Activated CD4-positive, CD25-positive, alpha-beta regulatory T cell (primary cell): ENCODE measurements around the gene FEM1B.

Source experiments
- DNase-seq, 4 experiments: peaks; one replicate each; lab custom pipeline; 2025; lab: John Stamatoyannopoulos, UW

Gene FEM1B

DNA sequence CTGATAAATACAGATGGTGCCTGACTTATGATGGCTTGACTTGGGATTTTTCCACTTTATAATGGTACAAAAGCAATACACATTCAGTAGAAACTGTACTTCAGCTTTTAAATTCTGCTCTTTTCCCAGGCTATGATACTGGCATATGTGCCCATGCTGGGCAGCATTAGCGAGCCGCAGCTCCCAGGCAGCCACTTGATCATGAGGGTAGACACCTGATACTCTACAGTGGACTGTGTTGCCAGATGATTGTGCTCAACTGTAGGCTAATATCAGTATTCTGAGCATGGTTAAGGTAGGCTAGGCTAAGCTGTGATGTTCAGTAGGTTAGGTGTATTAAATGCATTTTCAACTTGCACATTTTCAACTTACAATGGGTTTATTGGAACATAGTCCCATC lies 17.7 kb upstream of the FEM1B start:
- no peak for DNase-seq

GRCh38 chr15:68261241-68261640 lies 16.3 kb upstream of the FEM1B start:
- no peak for DNase-seq

DNA sequence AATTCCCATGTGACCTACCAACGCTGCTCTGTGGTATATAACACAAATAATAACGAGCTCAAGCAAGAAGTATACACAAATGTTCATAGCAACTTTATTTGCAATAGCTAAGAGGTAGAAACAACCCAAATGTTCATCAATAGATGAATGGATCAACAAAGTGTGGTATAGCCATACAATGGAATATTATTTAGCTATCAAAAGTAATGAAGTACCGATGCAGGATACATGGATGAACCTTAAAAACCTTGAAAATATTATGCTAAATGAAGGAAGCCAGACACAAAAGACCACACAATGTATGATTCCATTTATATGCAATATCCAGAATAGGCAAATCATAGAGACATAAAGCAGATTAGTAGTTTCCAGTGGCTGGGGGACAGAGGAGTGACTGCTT lies 15.6 kb upstream of the FEM1B start:
- no peak for DNase-seq

GRCh38 chr15:68262514-68263356 lies 14.8 kb upstream of the FEM1B start:
- no peak for DNase-seq

- DNase-seq, result no peak
Observed at GRCh38 chr15:68264282-68264681, 13.3 kb upstream of the FEM1B start.

- no peak for DNase-seq
Observed at GRCh38 chr15:68265081-68265480, 12.5 kb upstream of the FEM1B start.

- no peak for DNase-seq
Observed at GRCh38 chr15:68265674-68266073, 11.9 kb upstream of the FEM1B start.

DNA sequence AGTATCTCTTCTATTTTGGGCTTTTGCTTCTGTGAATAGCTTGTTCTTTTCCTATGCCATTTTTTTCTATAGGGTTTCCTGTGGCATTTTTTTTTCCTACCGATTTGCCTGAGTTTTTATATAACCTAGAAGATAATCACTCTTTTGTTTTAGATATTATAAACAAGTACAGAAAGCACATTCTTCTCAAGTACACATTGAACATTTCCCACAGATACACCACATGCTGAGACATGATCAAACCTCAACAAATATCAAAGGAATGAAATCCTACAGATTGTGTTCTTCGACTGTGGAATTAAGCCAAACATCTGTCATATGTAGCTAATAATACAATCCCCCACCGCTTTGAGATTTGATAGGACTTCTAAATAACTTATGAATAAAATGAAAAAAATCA lies 9.1 kb upstream of the FEM1B start:
- no peak for DNase-seq

DNA sequence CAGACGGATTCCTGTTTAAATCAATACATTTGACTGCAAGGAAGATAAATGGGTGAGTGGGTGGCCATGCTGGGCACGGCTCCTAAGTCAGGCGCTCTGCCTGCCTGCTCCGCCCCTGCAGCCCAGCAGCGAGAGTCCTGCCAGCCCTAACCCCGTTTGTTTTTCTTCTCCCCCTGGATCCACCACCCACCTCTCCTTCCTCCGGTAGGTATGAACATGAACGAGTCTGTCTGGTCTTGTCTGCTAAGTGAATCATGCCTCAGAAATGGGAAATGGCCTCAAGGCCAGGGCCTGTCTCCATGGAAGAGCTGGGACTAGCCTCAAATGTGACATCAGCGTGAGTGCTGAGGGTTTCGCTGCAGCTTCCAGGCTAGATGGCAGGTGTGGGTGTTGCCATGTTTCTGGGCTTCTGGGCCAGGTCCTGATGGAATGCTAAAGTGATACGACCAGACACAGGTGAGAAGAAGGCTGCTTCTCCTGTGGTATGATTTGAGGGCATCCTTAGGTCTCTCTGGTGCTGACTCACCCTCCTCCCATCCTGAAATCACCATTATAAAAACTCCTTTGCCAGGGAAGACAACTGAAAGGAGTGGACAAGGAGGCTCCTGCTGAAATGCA lies 5.6 kb upstream of the FEM1B start:
- no peak for DNase-seq

DNA sequence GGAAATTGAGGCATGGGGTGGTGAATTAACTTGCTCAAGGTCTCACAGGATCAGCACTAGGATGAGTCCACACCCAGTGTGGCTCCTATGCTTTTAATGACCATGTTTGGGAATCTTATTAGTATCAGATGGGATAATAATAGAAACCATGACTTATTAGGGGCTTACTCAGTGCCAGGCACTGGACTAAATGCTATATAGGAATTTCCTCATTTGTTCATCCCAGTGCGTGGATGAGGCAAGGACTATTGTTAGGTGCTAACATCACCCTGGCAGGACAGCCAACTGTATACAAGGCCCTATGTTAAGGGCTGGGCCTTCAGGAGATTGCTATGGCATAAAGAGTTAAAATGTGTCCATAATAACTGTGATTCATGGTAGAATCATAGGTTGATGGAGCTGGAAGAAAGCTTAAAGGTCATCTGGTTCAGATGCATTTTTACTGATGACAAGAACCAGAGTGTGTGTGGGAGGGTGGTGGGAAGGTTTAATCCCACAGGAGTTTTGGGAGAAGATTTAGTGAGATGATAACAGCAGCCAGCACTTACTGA lies 4.7 kb upstream of the FEM1B start:
- no peak for DNase-seq

GRCh38 chr15:68274201-68274848 lies 3.2 kb upstream of the FEM1B start:
- no peak for DNase-seq

DNA sequence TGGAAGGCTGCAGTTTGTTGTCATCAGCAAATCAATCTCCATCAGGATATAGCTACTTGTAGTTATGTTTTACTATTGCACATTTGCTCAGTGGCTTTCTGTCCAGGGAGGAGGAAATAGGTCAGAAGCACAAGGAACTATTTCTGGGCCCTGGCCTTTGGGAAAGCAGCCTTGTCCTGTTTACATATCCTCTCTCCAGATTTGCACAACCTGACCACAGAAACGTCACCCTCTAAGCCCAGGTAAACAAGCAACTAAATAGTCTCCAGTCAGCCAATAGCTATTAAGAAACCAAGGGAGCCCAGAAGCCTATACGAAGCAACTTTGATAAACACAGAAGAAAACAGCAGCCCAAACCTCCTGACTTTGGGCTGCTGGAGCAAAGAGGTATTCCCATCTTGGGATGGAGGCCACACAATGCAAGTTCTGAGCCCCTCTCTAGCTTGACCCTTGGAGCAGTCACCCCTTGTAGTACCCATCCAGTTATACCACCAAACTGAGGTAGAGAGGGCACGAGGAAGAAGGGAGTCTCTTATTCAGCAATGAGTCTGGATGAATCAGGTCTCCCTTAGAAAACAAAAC lies 2.3 kb upstream of the FEM1B start:
- DNase-seq, result no peak

- no peak for DNase-seq
Observed at GRCh38 chr15:68276668-68277067, 877 bp upstream of the FEM1B start.

- DNase-seq, result no peak
Observed at GRCh38 chr15:68277131-68277602, 378 bp upstream of the FEM1B start.

DNA sequence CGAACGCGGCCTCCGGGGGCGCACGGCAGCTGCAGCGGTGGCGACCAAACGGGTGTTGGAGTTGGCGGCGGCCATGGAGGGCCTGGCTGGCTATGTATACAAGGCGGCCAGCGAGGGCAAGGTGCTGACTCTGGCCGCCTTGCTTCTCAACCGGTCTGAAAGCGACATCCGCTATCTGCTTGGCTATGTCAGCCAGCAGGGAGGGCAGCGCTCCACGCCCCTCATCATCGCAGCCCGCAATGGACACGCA lies 725 bp downstream of the FEM1B start:
- no peak for DNase-seq

DNA sequence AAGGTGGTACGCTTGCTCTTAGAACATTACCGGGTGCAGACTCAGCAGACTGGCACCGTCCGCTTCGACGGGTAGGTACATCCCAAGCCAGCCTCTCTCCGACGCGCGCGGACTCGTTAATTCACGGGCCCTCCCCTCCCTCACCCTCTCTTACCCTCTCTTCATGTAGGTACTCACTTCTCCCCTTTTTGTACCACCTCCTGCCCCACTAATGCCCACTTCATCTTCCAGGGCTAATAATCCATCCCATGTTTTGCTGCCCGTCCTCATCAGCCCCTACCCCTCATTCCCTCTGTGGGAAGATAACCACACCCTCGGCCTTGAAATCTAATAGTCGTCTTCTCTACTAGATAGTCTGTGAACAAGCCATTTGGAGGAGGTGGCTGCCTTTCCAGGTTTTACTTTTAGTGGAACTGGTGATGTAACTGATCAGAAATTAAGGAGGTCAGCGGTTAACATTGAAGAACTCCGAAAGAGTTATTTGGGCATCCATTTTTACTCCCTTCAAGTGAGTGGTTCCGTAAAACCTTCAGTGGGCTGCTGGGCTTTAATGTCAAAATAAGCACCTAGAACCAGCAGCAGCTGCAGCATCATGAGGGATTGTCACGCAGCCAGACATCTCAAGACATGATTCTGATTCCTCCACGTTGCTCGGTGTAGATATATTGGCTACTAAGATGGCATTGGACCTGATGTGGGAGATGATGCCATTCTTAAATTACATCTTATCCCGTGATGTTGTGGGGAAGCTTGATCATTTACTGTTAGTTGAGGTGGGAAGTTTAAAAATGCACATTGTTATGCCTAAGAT lies 1.3 kb downstream of the FEM1B start:
- DNase-seq, result peak in 1 of 4 experiments; percentile 32

- DNase-seq, result no peak
Observed at GRCh38 chr15:68279779-68280753, 2.5 kb downstream of the FEM1B start.

GRCh38 chr15:68281008-68281407 lies 3.5 kb downstream of the FEM1B start:
- DNase-seq, result no peak

DNA sequence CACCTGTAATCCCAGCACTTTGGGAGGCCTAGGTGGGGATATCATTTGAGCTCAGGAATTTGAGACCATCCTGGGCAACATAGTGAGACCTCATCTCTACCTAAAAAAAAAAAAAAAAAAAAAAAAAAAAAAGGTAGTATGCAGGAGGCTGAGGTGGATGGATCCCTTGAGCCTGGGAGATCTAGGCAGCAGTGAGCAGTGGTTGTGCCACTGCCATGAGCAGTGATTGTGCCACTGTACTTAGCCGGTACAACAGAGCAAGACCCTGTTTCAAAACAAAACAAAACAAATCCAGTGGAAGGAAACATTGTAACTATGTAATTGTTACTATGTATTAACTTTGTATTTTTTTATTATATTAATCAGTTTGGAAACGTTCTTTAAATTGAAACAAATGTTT lies 5.9 kb downstream of the FEM1B start:
- DNase-seq, result no peak

- no peak for DNase-seq
Observed at GRCh38 chr15:68284616-68285258, 7.2 kb downstream of the FEM1B start.
